PC-3 (cell line): ENCODE measurements around the gene SLC24A3. TPM values are rescaled to one million over a fixed set of nuclear protein-coding genes. Genes with fewer than 3 reads are reported as not detected.

Source experiments
- ATAC-seq: fragments of 200-7000 bp; cut with Tn5 transposase; 2 replicates; pipeline ENCODE4 v1.9.1; 2020; ENCODE audit warnings: mild to moderate bottlenecking, moderate library complexity
- BruUV-seq: library from RNA; stranded (reverse); fragments of 400-500 nt; replicated peaks from 2 replicates; lab custom pipeline; 2021; lab: Mats Ljungman, UMichigan
- CTCF ChIA-PET: fragments of 300-600 bp; sonication (Branson Sonifier 250); formaldehyde crosslinking; loops from one replicate; lab custom pipeline; 2022; ENCODE audit warnings: antibody characterized with exemption; lab: Charles Lee
- POLR2A ChIA-PET: fragments of 300-600 bp; sonication (Branson Sonifier 250); formaldehyde crosslinking; loops from one replicate; lab custom pipeline; 2022; ENCODE audit warnings: antibody characterized with exemption; ENCODE audit not compliant: unreplicated experiment; lab: Charles Lee
- DNase-seq: peaks from one replicate; pipeline ENCODE4 v3.0.0-alpha.2; 2015
- H2AFZ ChIP-seq: fragments of 300-600 bp; sonication (generic); 2 replicates; pipeline ENCODE4 v1.6.0; 2016; ENCODE audit warnings: antibody characterized with exemption, low read length
- H3F3A ChIP-seq: fragments of 300-600 bp; sonication (generic); one replicate; pipeline ENCODE4 v1.6.0; 2017; ENCODE audit warnings: antibody characterized with exemption, low read length, control low read depth, mild to moderate bottlenecking; ENCODE audit not compliant: unreplicated experiment
- H3K27ac ChIP-seq: fragments of 300-600 bp; sonication (generic); 2 replicates; pipeline ENCODE4 v1.5.1; 2016; ENCODE audit warnings: mild to moderate bottlenecking, low read length
- H3K27me3 ChIP-seq: fragments of 300-600 bp; sonication (generic); 2 replicates; pipeline ENCODE4 v1.6.1; 2016; ENCODE audit warnings: low read length, mixed read lengths
- H3K36me3 ChIP-seq: fragments of 300-600 bp; sonication (generic); 2 replicates; pipeline ENCODE4 v1.6.1; 2016; ENCODE audit warnings: low read depth, mixed run types, low read length, mixed read lengths
- H3K4me1 ChIP-seq: fragments of 300-600 bp; sonication (generic); 2 replicates; pipeline ENCODE4 v1.5.1; 2016; ENCODE audit warnings: low read length; ENCODE audit not compliant: insufficient read depth
- H3K4me2 ChIP-seq: fragments of 300-600 bp; sonication (generic); 2 replicates; pipeline ENCODE4 v1.6.0; 2016; ENCODE audit warnings: low read length
- H3K4me3 ChIP-seq: fragments of 300-600 bp; sonication (generic); 2 replicates; pipeline ENCODE4 v1.5.1; 2016; ENCODE audit warnings: mild to moderate bottlenecking, low read length, mixed read lengths
- H3K79me2 ChIP-seq: fragments of 300-600 bp; sonication (generic); 2 replicates; pipeline ENCODE4 v1.6.1; 2017; ENCODE audit warnings: low read length, mixed read lengths
- H3K9ac ChIP-seq: fragments of 300-600 bp; sonication (generic); 2 replicates; pipeline ENCODE4 v1.6.0; 2016; ENCODE audit warnings: mild to moderate bottlenecking, low read length
- H3K9me2 ChIP-seq: fragments of 300-600 bp; sonication (generic); replicated peaks from 2 replicates; pipeline ENCODE4 v1.6.1; 2016; ENCODE audit warnings: mixed run types, low read length, mixed read lengths
- H3K9me3 ChIP-seq: fragments of 300-600 bp; sonication (generic); 2 replicates; pipeline ENCODE4 v1.6.1; 2016; ENCODE audit warnings: low read length, mixed read lengths
- H4K20me1 ChIP-seq: fragments of 300-600 bp; sonication (generic); 2 replicates; pipeline ENCODE4 v1.6.1; 2016; ENCODE audit warnings: low read length, mixed read lengths
- EZH2 ChIP-seq: fragments of 300-600 bp; sonication (generic); IDR thresholded peaks from one replicate; pipeline ENCODE4 v1.6.1; 2017; ENCODE audit warnings: antibody characterized with exemption, mild to moderate bottlenecking, low read length; ENCODE audit not compliant: unreplicated experiment
- EZH2phosphoT487 ChIP-seq: fragments of 300-600 bp; sonication (generic); IDR thresholded peaks from 2 replicates; pipeline ENCODE4 v1.6.1; 2018; ENCODE audit warnings: mild to moderate bottlenecking, antibody characterized with exemption, low read length, borderline replicate concordance
- intact Hi-C: fragments of 100-400 bp; cut with micrococcal nuclease; formaldehyde crosslinking; loops from 2 replicates; pipeline ENCODE4 v1.9.0; 2023
- total RNA-seq: library from RNA; depleted of rRNA; stranded (reverse); fragments of >200 nt; gene quantifications from 2 replicates; pipeline ENCODE4 v1.2.3, GENCODE V29; 2014
- TF ChIP-seq, protein P1 (sequence below): fragments of 300-600 bp; sonication (generic); conservative IDR thresholded peaks from 2 replicates; pipeline ENCODE4 v1.5.1; 2017; ENCODE audit warnings: antibody characterized with exemption, low read depth, mild to moderate bottlenecking, low read length

SLC24A3 gene
- total RNA-seq, 1 experiment from 2014 or later: 0.11 TPM

- no peaks in the 10 kb centered on the region for H3K27me3 ChIP-seq
- no peak overlapping the region for H3K9ac ChIP-seq
- no peak overlapping the region for H3K4me2 ChIP-seq
- no peaks in the 10 kb centered on the region for H3K79me2 ChIP-seq
- H3K9me2 ChIP-seq: no peaks in the 10 kb centered on the region
- H3F3A ChIP-seq: no peaks in the 10 kb centered on the region
- H3K9me3 ChIP-seq: no peaks in the 10 kb centered on the region
- POLR2A ChIA-PET: no interaction called here
- no peaks in the 10 kb centered on the region for H3K4me1 ChIP-seq
- H3K4me3 ChIP-seq: no peak overlapping the region
- intact Hi-C loops: no loop called here
- H3K27ac ChIP-seq: no peak overlapping the region
- ATAC-seq (peak; percentile 60), DNase-seq (no peak)
- H3K36me3 ChIP-seq: no peaks in the 10 kb centered on the region
- TF ChIP-seq, protein P1, sequence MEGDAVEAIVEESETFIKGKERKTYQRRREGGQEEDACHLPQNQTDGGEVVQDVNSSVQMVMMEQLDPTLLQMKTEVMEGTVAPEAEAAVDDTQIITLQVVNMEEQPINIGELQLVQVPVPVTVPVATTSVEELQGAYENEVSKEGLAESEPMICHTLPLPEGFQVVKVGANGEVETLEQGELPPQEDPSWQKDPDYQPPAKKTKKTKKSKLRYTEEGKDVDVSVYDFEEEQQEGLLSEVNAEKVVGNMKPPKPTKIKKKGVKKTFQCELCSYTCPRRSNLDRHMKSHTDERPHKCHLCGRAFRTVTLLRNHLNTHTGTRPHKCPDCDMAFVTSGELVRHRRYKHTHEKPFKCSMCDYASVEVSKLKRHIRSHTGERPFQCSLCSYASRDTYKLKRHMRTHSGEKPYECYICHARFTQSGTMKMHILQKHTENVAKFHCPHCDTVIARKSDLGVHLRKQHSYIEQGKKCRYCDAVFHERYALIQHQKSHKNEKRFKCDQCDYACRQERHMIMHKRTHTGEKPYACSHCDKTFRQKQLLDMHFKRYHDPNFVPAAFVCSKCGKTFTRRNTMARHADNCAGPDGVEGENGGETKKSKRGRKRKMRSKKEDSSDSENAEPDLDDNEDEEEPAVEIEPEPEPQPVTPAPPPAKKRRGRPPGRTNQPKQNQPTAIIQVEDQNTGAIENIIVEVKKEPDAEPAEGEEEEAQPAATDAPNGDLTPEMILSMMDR: no peak
- TF ChIP-seq EZH2phosphoT487: no peak
- no peak for TF ChIP-seq EZH2
- no peak overlapping the region for H2AFZ ChIP-seq
- BruUV-seq: no TSS peak
- CTCF ChIA-PET: interaction anchor here (0.6 kb wide), 1 partner anchor 80 kb away, joined by 3 read pairs; no protein-coding TSS in a partner anchor
- no peaks in the 10 kb centered on the region for H4K20me1 ChIP-seq
Measured at GRCh38 chr20:19746396-19746795, 534.0 kb downstream of the SLC24A3 start.

DNA sequence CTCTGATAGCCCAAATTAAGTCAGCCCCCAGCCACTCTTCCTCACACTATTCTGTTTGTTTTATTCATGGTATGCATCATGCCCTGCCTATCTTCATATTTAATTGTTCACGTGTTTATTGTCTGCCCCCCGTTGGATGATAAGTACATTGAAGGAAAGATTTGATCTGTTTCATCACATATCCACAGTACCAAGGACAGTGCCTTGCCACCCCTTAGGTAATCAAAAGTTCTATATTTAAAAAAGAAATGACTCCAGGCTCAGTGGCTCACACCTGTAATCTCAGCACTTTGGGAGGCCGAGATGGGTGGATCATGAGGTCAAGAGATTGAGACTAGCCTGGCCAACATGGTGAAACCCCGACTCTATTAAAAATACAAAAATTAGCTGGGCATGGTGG is 535.5 kb downstream of the SLC24A3 start:
- intact Hi-C loops: no loop called here
- ATAC-seq: no peak

DNA sequence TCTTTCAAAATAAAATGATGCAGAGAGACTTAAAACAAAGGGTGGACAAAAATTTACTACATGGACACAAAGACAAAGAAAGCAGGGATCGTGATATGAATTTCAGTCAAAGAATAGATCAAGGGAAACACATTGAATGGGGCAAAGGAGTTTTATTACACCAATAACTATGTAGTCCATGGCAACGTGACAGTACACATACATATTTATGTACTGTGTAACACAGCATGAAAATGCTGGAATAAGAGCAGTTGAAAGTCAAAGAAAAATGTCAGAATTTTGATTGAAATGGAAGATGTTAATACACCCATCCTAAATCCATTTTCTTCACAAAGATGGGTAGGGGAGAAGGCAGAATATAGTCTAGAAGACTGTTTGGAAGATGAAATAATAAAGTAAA is 536.2 kb downstream of the SLC24A3 start:
- H2AFZ ChIP-seq: no peak overlapping the region
- H3K4me2 ChIP-seq: no peak overlapping the region
- H3K9me3 ChIP-seq: no peaks in the 10 kb centered on the region
- no peak overlapping the region for H3K9ac ChIP-seq
- no peaks in the 10 kb centered on the region for H4K20me1 ChIP-seq
- H3F3A ChIP-seq: no peaks in the 10 kb centered on the region
- no peaks in the 10 kb centered on the region for H3K27me3 ChIP-seq
- H3K9me2 ChIP-seq: no peaks in the 10 kb centered on the region
- H3K79me2 ChIP-seq: no peaks in the 10 kb centered on the region
- ChIA-PET CTCF (no interaction called here), POLR2A (no interaction called here)
- DNase-seq (no peak), ATAC-seq (no peak)
- no peaks in the 10 kb centered on the region for H3K4me1 ChIP-seq
- no peak overlapping the region for H3K4me3 ChIP-seq
- no TSS peak for BruUV-seq
- no peaks in the 10 kb centered on the region for H3K36me3 ChIP-seq
- TF ChIP-seq EZH2 (no peak), EZH2phosphoT487 (no peak)
- TF ChIP-seq, protein P1: no peak
- no peak overlapping the region for H3K27ac ChIP-seq
- intact Hi-C loops: no loop called here

More for the DNA sequence above, 535.5 kb downstream of the SLC24A3 start:
- no peaks in the 10 kb centered on the region for H3F3A ChIP-seq
- no peak overlapping the region for H3K4me3 ChIP-seq
- no peak overlapping the region for H3K4me2 ChIP-seq
- H2AFZ ChIP-seq: no peak overlapping the region
- no peaks in the 10 kb centered on the region for H3K27me3 ChIP-seq
- H3K36me3 ChIP-seq: no peaks in the 10 kb centered on the region
- no peaks in the 10 kb centered on the region for H4K20me1 ChIP-seq
- no peaks in the 10 kb centered on the region for H3K9me3 ChIP-seq
- ChIA-PET CTCF (no interaction called here), POLR2A (no interaction called here)
- H3K9ac ChIP-seq: no peak overlapping the region
- no peaks in the 10 kb centered on the region for H3K79me2 ChIP-seq
- no peak overlapping the region for H3K27ac ChIP-seq
- H3K4me1 ChIP-seq: no peaks in the 10 kb centered on the region
- no TSS peak for BruUV-seq
- DNase-seq: no peak
- TF ChIP-seq EZH2 (no peak), EZH2phosphoT487 (no peak)
- TF ChIP-seq, protein P1: no peak
- no peaks in the 10 kb centered on the region for H3K9me2 ChIP-seq
